HepG2 (cell line): ENCODE measurements around the gene TPRKB. TPM values are rescaled to one million over a fixed set of nuclear protein-coding genes. Genes with fewer than 3 reads are reported as not detected.

Experiments used
- ETV6 ChIP-seq: sonication (generic); formaldehyde crosslinking; conservative IDR thresholded peaks from 2 replicates; pipeline ENCODE4 v1.4.0; 2020; ENCODE audit warnings: missing genetic modification reagents
- HOXA7 ChIP-seq: sonication (generic); formaldehyde crosslinking; IDR thresholded peaks from 2 replicates; pipeline ENCODE4 v1.8.1; 2022; ENCODE audit warnings: mild to moderate bottlenecking, missing genetic modification reagents, moderate library complexity
- MIXL1 ChIP-seq: IDR thresholded peaks from 2 replicates; pipeline ENCODE4 v1.6.1; 2016
- PHF21A ChIP-seq: sonication (generic); formaldehyde crosslinking; IDR thresholded peaks from 2 replicates; pipeline ENCODE4 v1.5.0; 2020; ENCODE audit warnings: mild to moderate bottlenecking, missing genetic modification reagents
- SIN3B ChIP-seq: fragments of 150-350 bp; IDR thresholded peaks from 2 replicates; pipeline ENCODE4 v1.6.1; 2014; ENCODE audit warnings: low read length
- TBP ChIP-seq: sonication (generic); formaldehyde crosslinking; IDR thresholded peaks from 2 replicates; pipeline ENCODE4 v1.5.0; 2020; ENCODE audit warnings: missing genetic modification reagents
- TGIF2 ChIP-seq: IDR thresholded peaks from 2 replicates; pipeline ENCODE4 v1.6.1; 2016; ENCODE audit warnings: control low read depth, missing compliant biosample characterization
- TRIM24 ChIP-seq: sonication (generic); formaldehyde crosslinking; IDR thresholded peaks from 2 replicates; pipeline ENCODE4 v1.8.0; 2022; ENCODE audit warnings: mild to moderate bottlenecking, missing genetic modification reagents
- ZMYM3 ChIP-seq: sonication (generic); formaldehyde crosslinking; IDR thresholded peaks from 2 replicates; pipeline ENCODE4 v1.5.1; 2020; ENCODE audit warnings: mild to moderate bottlenecking, missing genetic modification reagents
- ZNF501 ChIP-seq: sonication (generic); formaldehyde crosslinking; IDR thresholded peaks from 2 replicates; pipeline ENCODE4 v1.5.1; 2020; ENCODE audit warnings: mild to moderate bottlenecking, moderate library complexity, missing genetic modification reagents
- ZNF577 ChIP-seq: sonication (generic); formaldehyde crosslinking; IDR thresholded peaks from 2 replicates; pipeline ENCODE4 v1.4.0; 2020; ENCODE audit warnings: mild to moderate bottlenecking, low read depth, missing genetic modification reagents, borderline replicate concordance
- ZNF777 ChIP-seq: sonication (generic); formaldehyde crosslinking; IDR thresholded peaks from 2 replicates; pipeline ENCODE4 v1.4.0; 2020; ENCODE audit warnings: missing genetic modification reagents
- ZNF790 ChIP-seq: sonication (generic); formaldehyde crosslinking; IDR thresholded peaks from 2 replicates; pipeline ENCODE4 v1.8.0; 2022; ENCODE audit warnings: missing genetic modification reagents, mild to moderate bottlenecking, borderline replicate concordance
- ZSCAN12 ChIP-seq: sonication (generic); formaldehyde crosslinking; IDR thresholded peaks from 2 replicates; pipeline ENCODE4 v1.9.0; 2021; ENCODE audit warnings: mild to moderate bottlenecking, missing genetic modification reagents
- polyA plus RNA-seq, 8 experiments: library from polyadenylated mRNA; depleted of rRNA in 3 of 8; stranded (reverse) in 7 of 8; unstranded in 1 of 8; fragments of >200 nt; fragmentation: Illumina TruSeq in 4 of 8; extraction: Trizol in 4 of 8; gene quantifications; 2 replicates each; pipeline versions ENCODE4 v1.2.1 to v1.2.3, GENCODE V29; 2011 to 2016; ENCODE audit warnings: low read depth in 4 of 8, missing spikeins in 1 of 8, mixed read lengths in 1 of 8; ENCODE audit not compliant: insufficient read depth in 1 of 8
- total RNA-seq, 5 experiments: library from RNA; depleted of rRNA; stranded (reverse); fragments of >200 nt; fragmentation: Illumina TruSeq; extraction: Trizol; gene quantifications; 2 replicates each; pipeline ENCODE4 v1.2.3, GENCODE V29; 2016; ENCODE audit warnings: low read depth in 1 of 5
- TF ChIP-seq, protein P1 (sequence below): sonication (generic); formaldehyde crosslinking; IDR thresholded peaks from 2 replicates; pipeline ENCODE4 v1.4.0; 2020; ENCODE audit warnings: missing genetic modification reagents, borderline replicate concordance
- TF ChIP-seq, protein P2 (sequence below): sonication (generic); formaldehyde crosslinking; IDR thresholded peaks from 2 replicates; pipeline ENCODE4 v1.5.0; 2020; ENCODE audit warnings: mild to moderate bottlenecking, missing genetic modification reagents
- TF ChIP-seq, protein P3 (sequence below): sonication (generic); formaldehyde crosslinking; IDR thresholded peaks from 2 replicates; pipeline ENCODE4 v1.4.0; 2020; ENCODE audit warnings: missing genetic modification reagents
- TF ChIP-seq, protein P4 (sequence below): sonication (generic); formaldehyde crosslinking; IDR thresholded peaks from 2 replicates; pipeline ENCODE4 v1.4.0; 2020; ENCODE audit warnings: missing genetic modification reagents, borderline replicate concordance
- TF ChIP-seq, protein P5 (sequence below): sonication (generic); formaldehyde crosslinking; IDR thresholded peaks from 2 replicates; pipeline ENCODE4 v1.9.0; 2021; ENCODE audit warnings: missing genetic modification reagents, mild to moderate bottlenecking, borderline replicate concordance

Gene TPRKB
- total and polyA plus RNA-seq, 2 of the 13 experiments (the other 11 are each of a cell fraction or from before 2014, with no cell fraction given) = 32.0 to 58.0 TPM

DNA sequence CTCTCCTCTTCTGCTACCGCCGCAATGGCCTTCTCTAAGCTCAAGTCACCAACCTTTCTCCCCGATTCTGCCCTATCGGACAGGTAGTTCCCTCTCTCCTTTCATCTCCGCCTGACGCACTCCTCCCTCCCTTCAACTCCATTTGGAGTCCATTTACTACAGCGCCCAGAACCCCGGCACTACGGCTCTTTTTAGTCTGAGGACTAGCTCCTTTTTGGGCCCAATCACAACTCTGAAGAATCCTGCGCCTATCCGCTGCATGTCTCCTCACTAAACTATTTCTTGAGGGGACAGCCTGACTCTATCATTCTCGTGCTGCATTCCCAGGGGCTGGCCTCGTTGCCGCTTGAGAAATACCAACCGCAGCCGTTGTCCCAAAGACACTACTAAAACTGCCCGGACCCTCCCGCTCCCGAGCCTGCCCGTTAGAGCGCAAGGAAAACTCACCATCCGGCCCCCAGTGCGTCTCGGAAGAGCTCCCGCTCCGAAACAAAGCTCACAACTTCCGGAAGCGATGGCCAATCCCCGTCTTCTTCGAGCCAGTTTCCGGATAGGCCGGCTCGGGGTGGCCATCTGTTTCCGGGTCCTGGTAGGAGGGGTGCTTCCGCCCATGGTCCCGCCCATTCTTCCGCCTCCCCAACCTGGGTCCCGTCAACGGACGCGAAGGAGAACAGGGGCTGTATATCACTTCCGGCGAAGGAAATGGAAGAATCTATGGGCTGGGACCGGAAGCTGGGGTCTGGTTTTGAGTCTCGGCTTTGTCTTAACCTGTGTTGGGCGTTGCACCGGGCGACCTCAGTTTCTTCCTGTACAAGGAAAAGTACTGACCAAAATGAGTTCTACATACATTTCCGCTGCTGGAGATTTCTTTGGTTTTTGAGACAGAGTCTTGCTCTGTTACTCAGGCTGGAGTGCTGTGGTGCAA is at the start of gene TPRKB (continued):
- TF ChIP-seq, protein P1, sequence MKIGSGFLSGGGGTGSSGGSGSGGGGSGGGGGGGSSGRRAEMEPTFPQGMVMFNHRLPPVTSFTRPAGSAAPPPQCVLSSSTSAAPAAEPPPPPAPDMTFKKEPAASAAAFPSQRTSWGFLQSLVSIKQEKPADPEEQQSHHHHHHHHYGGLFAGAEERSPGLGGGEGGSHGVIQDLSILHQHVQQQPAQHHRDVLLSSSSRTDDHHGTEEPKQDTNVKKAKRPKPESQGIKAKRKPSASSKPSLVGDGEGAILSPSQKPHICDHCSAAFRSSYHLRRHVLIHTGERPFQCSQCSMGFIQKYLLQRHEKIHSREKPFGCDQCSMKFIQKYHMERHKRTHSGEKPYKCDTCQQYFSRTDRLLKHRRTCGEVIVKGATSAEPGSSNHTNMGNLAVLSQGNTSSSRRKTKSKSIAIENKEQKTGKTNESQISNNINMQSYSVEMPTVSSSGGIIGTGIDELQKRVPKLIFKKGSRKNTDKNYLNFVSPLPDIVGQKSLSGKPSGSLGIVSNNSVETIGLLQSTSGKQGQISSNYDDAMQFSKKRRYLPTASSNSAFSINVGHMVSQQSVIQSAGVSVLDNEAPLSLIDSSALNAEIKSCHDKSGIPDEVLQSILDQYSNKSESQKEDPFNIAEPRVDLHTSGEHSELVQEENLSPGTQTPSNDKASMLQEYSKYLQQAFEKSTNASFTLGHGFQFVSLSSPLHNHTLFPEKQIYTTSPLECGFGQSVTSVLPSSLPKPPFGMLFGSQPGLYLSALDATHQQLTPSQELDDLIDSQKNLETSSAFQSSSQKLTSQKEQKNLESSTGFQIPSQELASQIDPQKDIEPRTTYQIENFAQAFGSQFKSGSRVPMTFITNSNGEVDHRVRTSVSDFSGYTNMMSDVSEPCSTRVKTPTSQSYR (CRISPR knock-in tag) = peak; percentile 28; the same call in 1 of the 2 replicates
- no peak for TF ChIP-seq TBP (CRISPR knock-in tag)
- peak; percentile 60; the same call in 1 of the 2 replicates for TF ChIP-seq MIXL1 (CRISPR knock-in tag)
- TF ChIP-seq ZNF501 (CRISPR knock-in tag) = peak; percentile 96
- no peak for TF ChIP-seq ZNF577
- TF ChIP-seq, protein P2, sequence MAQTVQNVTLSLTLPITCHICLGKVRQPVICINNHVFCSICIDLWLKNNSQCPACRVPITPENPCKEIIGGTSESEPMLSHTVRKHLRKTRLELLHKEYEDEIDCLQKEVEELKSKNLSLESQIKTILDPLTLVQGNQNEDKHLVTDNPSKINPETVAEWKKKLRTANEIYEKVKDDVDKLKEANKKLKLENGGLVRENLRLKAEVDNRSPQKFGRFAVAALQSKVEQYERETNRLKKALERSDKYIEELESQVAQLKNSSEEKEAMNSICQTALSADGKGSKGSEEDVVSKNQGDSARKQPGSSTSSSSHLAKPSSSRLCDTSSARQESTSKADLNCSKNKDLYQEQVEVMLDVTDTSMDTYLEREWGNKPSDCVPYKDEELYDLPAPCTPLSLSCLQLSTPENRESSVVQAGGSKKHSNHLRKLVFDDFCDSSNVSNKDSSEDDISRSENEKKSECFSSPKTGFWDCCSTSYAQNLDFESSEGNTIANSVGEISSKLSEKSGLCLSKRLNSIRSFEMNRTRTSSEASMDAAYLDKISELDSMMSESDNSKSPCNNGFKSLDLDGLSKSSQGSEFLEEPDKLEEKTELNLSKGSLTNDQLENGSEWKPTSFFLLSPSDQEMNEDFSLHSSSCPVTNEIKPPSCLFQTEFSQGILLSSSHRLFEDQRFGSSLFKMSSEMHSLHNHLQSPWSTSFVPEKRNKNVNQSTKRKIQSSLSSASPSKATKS (CRISPR knock-in tag) = peak; percentile 95
- no peak for TF ChIP-seq ZNF777
- peak; percentile 99 for TF ChIP-seq ZNF790 (CRISPR knock-in tag)
- TF ChIP-seq SIN3B = peak; percentile 89
- TF ChIP-seq, protein P3, sequence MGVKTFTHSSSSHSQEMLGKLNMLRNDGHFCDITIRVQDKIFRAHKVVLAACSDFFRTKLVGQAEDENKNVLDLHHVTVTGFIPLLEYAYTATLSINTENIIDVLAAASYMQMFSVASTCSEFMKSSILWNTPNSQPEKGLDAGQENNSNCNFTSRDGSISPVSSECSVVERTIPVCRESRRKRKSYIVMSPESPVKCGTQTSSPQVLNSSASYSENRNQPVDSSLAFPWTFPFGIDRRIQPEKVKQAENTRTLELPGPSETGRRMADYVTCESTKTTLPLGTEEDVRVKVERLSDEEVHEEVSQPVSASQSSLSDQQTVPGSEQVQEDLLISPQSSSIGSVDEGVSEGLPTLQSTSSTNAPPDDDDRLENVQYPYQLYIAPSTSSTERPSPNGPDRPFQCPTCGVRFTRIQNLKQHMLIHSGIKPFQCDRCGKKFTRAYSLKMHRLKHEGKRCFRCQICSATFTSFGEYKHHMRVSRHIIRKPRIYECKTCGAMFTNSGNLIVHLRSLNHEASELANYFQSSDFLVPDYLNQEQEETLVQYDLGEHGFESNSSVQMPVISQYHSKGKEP (CRISPR knock-in tag) = peak; percentile 35; the same call in 1 of the 2 replicates
- no peak for TF ChIP-seq ZSCAN12
- 0 out of 2 replicates have a peak, but pooled peaks have one; percentile 46 for TF ChIP-seq HOXA7 (CRISPR knock-in tag)
- peak; percentile 97 for TF ChIP-seq ETV6 (CRISPR knock-in tag)
- peak; percentile 97 for TF ChIP-seq PHF21A
- TF ChIP-seq, protein P4, sequence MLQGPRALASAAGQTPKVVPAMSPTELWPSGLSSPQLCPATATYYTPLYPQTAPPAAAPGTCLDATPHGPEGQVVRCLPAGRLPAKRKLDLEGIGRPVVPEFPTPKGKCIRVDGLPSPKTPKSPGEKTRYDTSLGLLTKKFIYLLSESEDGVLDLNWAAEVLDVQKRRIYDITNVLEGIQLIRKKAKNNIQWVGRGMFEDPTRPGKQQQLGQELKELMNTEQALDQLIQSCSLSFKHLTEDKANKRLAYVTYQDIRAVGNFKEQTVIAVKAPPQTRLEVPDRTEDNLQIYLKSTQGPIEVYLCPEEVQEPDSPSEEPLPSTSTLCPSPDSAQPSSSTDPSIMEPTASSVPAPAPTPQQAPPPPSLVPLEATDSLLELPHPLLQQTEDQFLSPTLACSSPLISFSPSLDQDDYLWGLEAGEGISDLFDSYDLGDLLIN (CRISPR knock-in tag) = no peak
- TF ChIP-seq TGIF2 = peak; percentile 88; the same call in 1 of the 2 replicates
- TF ChIP-seq, protein P5, sequence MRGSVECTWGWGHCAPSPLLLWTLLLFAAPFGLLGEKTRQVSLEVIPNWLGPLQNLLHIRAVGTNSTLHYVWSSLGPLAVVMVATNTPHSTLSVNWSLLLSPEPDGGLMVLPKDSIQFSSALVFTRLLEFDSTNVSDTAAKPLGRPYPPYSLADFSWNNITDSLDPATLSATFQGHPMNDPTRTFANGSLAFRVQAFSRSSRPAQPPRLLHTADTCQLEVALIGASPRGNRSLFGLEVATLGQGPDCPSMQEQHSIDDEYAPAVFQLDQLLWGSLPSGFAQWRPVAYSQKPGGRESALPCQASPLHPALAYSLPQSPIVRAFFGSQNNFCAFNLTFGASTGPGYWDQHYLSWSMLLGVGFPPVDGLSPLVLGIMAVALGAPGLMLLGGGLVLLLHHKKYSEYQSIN = no peak
- no peak for TF ChIP-seq ZMYM3 (CRISPR knock-in tag)
- TF ChIP-seq TRIM24 = no peak
